GM23338 (cell line): ENCODE measurements around the gene SEMA4D. TPM values are rescaled to one million over a fixed set of nuclear protein-coding genes. Genes with fewer than 3 reads are reported as not detected.

ENCODE experiments used
- ATAC-seq: fragments of 200-7000 bp; cut with Tn5 transposase; 3 replicates; pipeline ENCODE4 v1.9.1; 2020
- DNase-seq: peaks from one replicate; pipeline ENCODE4 v3.0.0-alpha.2; 2015; ENCODE audit warnings: low spot score
- H2AFZ ChIP-seq: fragments of 200-600 bp; sonication (generic); 2 replicates; pipeline ENCODE4 v1.8.0; 2016; ENCODE audit warnings: antibody characterized with exemption, mild to moderate bottlenecking, moderate library complexity
- H3F3A ChIP-seq: fragments of 200-600 bp; sonication (generic); replicated peaks from 2 replicates; pipeline ENCODE4 v1.8.0; 2017; ENCODE audit warnings: antibody characterized with exemption, mixed run types, low read depth
- H3K27ac ChIP-seq: fragments of 200-600 bp; sonication (generic); 2 replicates; pipeline ENCODE4 v1.6.1; 2016; ENCODE audit warnings: low read depth
- H3K27me3 ChIP-seq: fragments of 200-600 bp; sonication (generic); 2 replicates; pipeline ENCODE4 v1.8.0; 2016; ENCODE audit warnings: mild to moderate bottlenecking, mixed run types, moderate library complexity; ENCODE audit not compliant: insufficient read depth
- H3K36me3 ChIP-seq: fragments of 200-600 bp; sonication (generic); 2 replicates; pipeline ENCODE4 v1.8.0; 2016; ENCODE audit warnings: mild to moderate bottlenecking; ENCODE audit not compliant: insufficient read depth
- H3K4me1 ChIP-seq: fragments of 200-600 bp; sonication (generic); 2 replicates; pipeline ENCODE4 v1.8.0; 2016; ENCODE audit warnings: mild to moderate bottlenecking, moderate library complexity; ENCODE audit not compliant: insufficient read depth
- H3K4me2 ChIP-seq: fragments of 200-600 bp; sonication (generic); 2 replicates; pipeline ENCODE4 v1.7.1; 2017; ENCODE audit warnings: mixed run types
- H3K4me3 ChIP-seq: fragments of 200-600 bp; sonication (generic); 2 replicates; pipeline ENCODE4 v1.6.1; 2016; ENCODE audit warnings: mixed run types
- H3K79me2 ChIP-seq: fragments of 200-600 bp; sonication (generic); replicated peaks from 2 replicates; pipeline ENCODE4 v1.8.0; 2017; ENCODE audit warnings: mild to moderate bottlenecking; ENCODE audit not compliant: insufficient read depth
- H3K9me2 ChIP-seq: fragments of 200-600 bp; sonication (generic); 2 replicates; pipeline ENCODE4 v1.8.0; 2017; ENCODE audit not compliant: insufficient read depth
- H4K20me1 ChIP-seq: fragments of 200-600 bp; sonication (generic); replicated peaks from 2 replicates; pipeline ENCODE4 v1.8.0; 2017; ENCODE audit warnings: mild to moderate bottlenecking; ENCODE audit not compliant: insufficient read depth
- H3K27ac Mint-ChIP-seq: 2 replicates; pipeline ENCODE4 v1.8.0; 2020; ENCODE audit warnings: inconsistent platforms, mild to moderate bottlenecking, moderate library complexity, mixed read lengths
- H3K27me3 Mint-ChIP-seq: 3 replicates; pipeline ENCODE4 v1.8.0; 2022; ENCODE audit warnings: low read depth, mild to moderate bottlenecking, moderate library complexity, mixed read lengths, inconsistent platforms; ENCODE audit not compliant: insufficient read depth, poor library complexity
- H3K36me3 Mint-ChIP-seq: 3 replicates; pipeline ENCODE4 v1.8.0; 2021; ENCODE audit warnings: low read depth, mild to moderate bottlenecking, inconsistent platforms, moderate library complexity, mixed read lengths
- H3K4me1 Mint-ChIP-seq: 3 replicates; pipeline ENCODE4 v1.8.0; 2020; ENCODE audit warnings: mild to moderate bottlenecking, inconsistent platforms, mixed read lengths
- H3K4me3 Mint-ChIP-seq: 3 replicates; pipeline ENCODE4 v1.8.0; 2021; ENCODE audit warnings: moderate library complexity, mild to moderate bottlenecking, inconsistent platforms, mixed read lengths
- H3K9me3 Mint-ChIP-seq: 3 replicates; pipeline ENCODE4 v1.8.0; 2020; ENCODE audit warnings: moderate library complexity, mild to moderate bottlenecking, inconsistent platforms, mixed read lengths
- CREB1 ChIP-seq: fragments of 250-450 bp; sonication (Bioruptor Pico); IDR thresholded peaks from 2 replicates; pipeline ENCODE4 v1.5.0; 2020; ENCODE audit warnings: low read depth, mild to moderate bottlenecking, moderate library complexity
- CTCF ChIP-seq, 2 experiments: fragments of 200-600 bp in 1 of 2; sonication (generic) in 1 of 2; conservative IDR thresholded peaks; 2 replicates each; pipeline versions ENCODE4 v1.5.1 to v1.6.1; 2016 to 2017; ENCODE audit warnings: antibody characterized with exemption in 2 of 2, low read depth in 2 of 2, mild to moderate bottlenecking in 2 of 2, moderate library complexity in 1 of 2
- EZH2 ChIP-seq: fragments of 200-600 bp; sonication (generic); IDR thresholded peaks from one replicate; pipeline ENCODE4 v1.8.0; 2017; ENCODE audit warnings: antibody characterized with exemption, mild to moderate bottlenecking, low read depth; ENCODE audit not compliant: unreplicated experiment
- EZH2phosphoT487 ChIP-seq: fragments of 200-600 bp; sonication (generic); IDR thresholded peaks from one replicate; pipeline ENCODE4 v1.8.1; 2018; ENCODE audit warnings: antibody characterized with exemption; ENCODE audit not compliant: unreplicated experiment
- JUNB ChIP-seq: IDR thresholded peaks from one replicate; pipeline ENCODE4 v1.6.1; 2016; ENCODE audit warnings: antibody characterized with exemption; ENCODE audit not compliant: unreplicated experiment
- NANOG ChIP-seq: IDR thresholded peaks from 2 replicates; pipeline ENCODE4 v1.6.1; 2016; ENCODE audit warnings: antibody characterized with exemption, borderline replicate concordance
- POLR2AphosphoS5 ChIP-seq: IDR thresholded peaks from 2 replicates; pipeline ENCODE4 v1.6.1; 2016; ENCODE audit warnings: antibody characterized with exemption, low read depth
- REST ChIP-seq: IDR thresholded peaks from one replicate; pipeline ENCODE4 v1.6.1; 2018; ENCODE audit warnings: antibody characterized with exemption; ENCODE audit not compliant: unreplicated experiment
- ZNF114 ChIP-seq: fragments of 250-450 bp; sonication (Bioruptor Pico); IDR thresholded peaks from 2 replicates; pipeline ENCODE4 v1.5.0; 2020; ENCODE audit warnings: mild to moderate bottlenecking, moderate library complexity
- ZNF331 ChIP-seq: fragments of 250-450 bp; sonication (Bioruptor Pico); IDR thresholded peaks from 2 replicates; pipeline ENCODE4 v1.5.0; 2020; ENCODE audit warnings: low read depth, mild to moderate bottlenecking, moderate library complexity
- polyA plus RNA-seq: library from polyadenylated mRNA; unstranded; fragments of >200 nt; fragmentation: Nextera tagmentation; extraction: Ambion mirVana; gene quantifications from 2 replicates; pipeline ENCODE4 v1.2.1, GENCODE V29; 2016
- total RNA-seq: library from RNA; depleted of rRNA; stranded (reverse); fragments of >200 nt; shearing (Covaris generic); gene quantifications from 2 replicates; pipeline ENCODE4 v1.2.3, GENCODE V29; 2014
- TF ChIP-seq, protein P1 (sequence below): IDR thresholded peaks from 2 replicates; pipeline ENCODE4 v1.6.1; 2016; ENCODE audit warnings: antibody characterized with exemption
- TF ChIP-seq, protein P2 (sequence below): fragments of 250-450 bp; sonication (Bioruptor Pico); IDR thresholded peaks from 2 replicates; pipeline ENCODE4 v1.5.0; 2020; ENCODE audit warnings: mild to moderate bottlenecking, moderate library complexity

SEMA4D gene
- total and polyA plus RNA-seq, 2 experiments from 2014 or later = 19.3 to 63.0 TPM

DNA sequence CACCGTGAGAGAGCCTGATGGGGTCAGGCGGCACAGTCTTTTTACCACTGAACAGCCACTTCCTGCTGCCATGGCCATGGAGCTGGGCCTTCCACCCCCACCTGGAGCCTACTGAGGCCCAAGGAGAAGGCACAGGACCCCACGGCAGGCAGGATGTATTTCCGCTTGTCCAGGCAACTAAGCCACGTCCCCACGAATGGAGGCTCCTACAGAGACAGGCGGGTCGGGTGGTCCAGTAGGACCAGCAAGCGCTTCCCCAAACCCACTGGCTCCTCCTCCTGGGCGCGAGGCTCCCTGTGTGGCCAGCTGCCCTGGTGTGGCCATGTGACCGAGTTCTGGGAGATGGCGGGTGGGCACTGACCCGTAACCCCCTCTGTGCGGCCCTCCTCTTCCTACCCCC, 113.1 kb downstream of the SEMA4D start:
- Histone ChIP-seq H3K27ac (no peak overlapping the region), H3K9me2 (no peaks in the 10 kb centered on the region), H4K20me1 (no peaks in the 10 kb centered on the region), H3F3A (no peaks in the 10 kb centered on the region), H3K4me1 (no peaks in the 10 kb centered on the region), H3K27me3 (no peaks in the 10 kb centered on the region), H3K36me3 (peaks cover 17% of the 10 kb centered on the region; the same call in 1 of the 2 replicates), H2AFZ (no peak overlapping the region), H3K79me2 (no peaks in the 10 kb centered on the region), H3K4me3 (no peak overlapping the region), H3K4me2 (no peak overlapping the region)
- Mint-ChIP-seq H3K27ac (no peak overlapping the region), H3K4me3 (no peak overlapping the region), H3K36me3 (peaks cover 57% of the 10 kb centered on the region), H3K9me3 (no peaks in the 10 kb centered on the region), H3K4me1 (no peaks in the 10 kb centered on the region), H3K27me3 (peaks cover 3% of the 10 kb centered on the region)
- DNase-seq (no peak), ATAC-seq (no peak)
- TF ChIP-seq, protein P1, sequence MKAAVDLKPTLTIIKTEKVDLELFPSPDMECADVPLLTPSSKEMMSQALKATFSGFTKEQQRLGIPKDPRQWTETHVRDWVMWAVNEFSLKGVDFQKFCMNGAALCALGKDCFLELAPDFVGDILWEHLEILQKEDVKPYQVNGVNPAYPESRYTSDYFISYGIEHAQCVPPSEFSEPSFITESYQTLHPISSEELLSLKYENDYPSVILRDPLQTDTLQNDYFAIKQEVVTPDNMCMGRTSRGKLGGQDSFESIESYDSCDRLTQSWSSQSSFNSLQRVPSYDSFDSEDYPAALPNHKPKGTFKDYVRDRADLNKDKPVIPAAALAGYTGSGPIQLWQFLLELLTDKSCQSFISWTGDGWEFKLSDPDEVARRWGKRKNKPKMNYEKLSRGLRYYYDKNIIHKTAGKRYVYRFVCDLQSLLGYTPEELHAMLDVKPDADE = no peak
- TF ChIP-seq ZNF114 (CRISPR knock-in tag) (no peak), CREB1 (CRISPR knock-in tag) (no peak), JUNB (no peak), POLR2AphosphoS5 (no peak), CTCF (conservative IDR thresholded peaks at IDR 0.05; ENCODE audit: low read depth in 2 of 2) (no peak), EZH2 (no peak), EZH2phosphoT487 (no peak), REST (no peak), ZNF331 (no peak), NANOG (no peak)
- TF ChIP-seq, protein P2, sequence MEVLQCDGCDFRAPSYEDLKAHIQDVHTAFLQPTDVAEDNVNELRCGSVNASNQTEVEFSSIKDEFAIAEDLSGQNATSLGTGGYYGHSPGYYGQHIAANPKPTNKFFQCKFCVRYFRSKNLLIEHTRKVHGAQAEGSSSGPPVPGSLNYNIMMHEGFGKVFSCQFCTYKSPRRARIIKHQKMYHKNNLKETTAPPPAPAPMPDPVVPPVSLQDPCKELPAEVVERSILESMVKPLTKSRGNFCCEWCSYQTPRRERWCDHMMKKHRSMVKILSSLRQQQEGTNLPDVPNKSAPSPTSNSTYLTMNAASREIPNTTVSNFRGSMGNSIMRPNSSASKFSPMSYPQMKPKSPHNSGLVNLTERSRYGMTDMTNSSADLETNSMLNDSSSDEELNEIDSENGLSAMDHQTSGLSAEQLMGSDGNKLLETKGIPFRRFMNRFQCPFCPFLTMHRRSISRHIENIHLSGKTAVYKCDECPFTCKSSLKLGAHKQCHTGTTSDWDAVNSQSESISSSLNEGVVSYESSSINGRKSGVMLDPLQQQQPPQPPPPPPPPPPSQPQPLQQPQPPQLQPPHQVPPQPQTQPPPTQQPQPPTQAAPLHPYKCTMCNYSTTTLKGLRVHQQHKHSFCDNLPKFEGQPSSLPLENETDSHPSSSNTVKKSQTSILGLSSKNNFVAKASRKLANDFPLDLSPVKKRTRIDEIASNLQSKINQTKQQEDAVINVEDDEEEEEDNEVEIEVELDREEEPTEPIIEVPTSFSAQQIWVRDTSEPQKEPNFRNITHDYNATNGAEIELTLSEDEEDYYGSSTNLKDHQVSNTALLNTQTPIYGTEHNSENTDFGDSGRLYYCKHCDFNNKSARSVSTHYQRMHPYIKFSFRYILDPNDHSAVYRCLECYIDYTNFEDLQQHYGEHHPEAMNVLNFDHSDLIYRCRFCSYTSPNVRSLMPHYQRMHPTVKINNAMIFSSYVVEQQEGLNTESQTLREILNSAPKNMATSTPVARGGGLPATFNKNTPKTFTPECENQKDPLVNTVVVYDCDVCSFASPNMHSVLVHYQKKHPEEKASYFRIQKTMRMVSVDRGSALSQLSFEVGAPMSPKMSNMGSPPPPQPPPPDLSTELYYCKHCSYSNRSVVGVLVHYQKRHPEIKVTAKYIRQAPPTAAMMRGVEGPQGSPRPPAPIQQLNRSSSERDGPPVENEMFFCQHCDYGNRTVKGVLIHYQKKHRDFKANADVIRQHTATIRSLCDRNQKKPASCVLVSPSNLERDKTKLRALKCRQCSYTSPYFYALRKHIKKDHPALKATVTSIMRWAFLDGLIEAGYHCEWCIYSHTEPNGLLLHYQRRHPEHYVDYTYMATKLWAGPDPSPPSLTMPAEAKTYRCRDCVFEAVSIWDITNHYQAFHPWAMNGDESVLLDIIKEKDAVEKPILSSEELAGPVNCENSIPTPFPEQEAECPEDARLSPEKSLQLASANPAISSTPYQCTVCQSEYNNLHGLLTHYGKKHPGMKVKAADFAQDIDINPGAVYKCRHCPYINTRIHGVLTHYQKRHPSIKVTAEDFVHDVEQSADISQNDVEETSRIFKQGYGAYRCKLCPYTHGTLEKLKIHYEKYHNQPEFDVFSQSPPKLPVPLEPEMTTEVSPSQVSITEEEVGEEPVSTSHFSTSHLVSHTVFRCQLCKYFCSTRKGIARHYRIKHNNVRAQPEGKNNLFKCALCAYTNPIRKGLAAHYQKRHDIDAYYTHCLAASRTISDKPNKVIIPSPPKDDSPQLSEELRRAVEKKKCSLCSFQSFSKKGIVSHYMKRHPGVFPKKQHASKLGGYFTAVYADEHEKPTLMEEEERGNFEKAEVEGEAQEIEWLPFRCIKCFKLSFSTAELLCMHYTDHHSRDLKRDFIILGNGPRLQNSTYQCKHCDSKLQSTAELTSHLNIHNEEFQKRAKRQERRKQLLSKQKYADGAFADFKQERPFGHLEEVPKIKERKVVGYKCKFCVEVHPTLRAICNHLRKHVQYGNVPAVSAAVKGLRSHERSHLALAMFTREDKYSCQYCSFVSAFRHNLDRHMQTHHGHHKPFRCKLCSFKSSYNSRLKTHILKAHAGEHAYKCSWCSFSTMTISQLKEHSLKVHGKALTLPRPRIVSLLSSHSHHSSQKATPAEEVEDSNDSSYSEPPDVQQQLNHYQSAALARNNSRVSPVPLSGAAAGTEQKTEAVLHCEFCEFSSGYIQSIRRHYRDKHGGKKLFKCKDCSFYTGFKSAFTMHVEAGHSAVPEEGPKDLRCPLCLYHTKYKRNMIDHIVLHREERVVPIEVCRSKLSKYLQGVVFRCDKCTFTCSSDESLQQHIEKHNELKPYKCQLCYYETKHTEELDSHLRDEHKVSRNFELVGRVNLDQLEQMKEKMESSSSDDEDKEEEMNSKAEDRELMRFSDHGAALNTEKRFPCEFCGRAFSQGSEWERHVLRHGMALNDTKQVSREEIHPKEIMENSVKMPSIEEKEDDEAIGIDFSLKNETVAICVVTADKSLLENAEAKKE (CRISPR knock-in tag) = no peak
